Cardiac muscle cell (in vitro differentiated cells and primary cell): ENCODE measurements around the gene PRKAR1B. TPM values are rescaled to one million over a fixed set of nuclear protein-coding genes. Genes with fewer than 3 reads are reported as not detected.

Experiments used
- DNase-seq, 2 donors: peaks; one replicate each; pipeline versions ENCODE4 v3.0.0 to v3.0.0-alpha.2; 2010 to 2017; ENCODE audit warnings: low read depth in 1 of 2, low spot score in 1 of 2
- H3K27ac ChIP-seq: fragments of 200-600 bp; sonication (generic); 2 replicates; pipeline ENCODE4 v1.5.1; 2016
- H3K27me3 ChIP-seq: fragments of 200-600 bp; sonication (generic); 2 replicates; pipeline ENCODE4 v1.6.0; 2016; ENCODE audit warnings: control low read depth
- H3K36me3 ChIP-seq: fragments of 200-600 bp; sonication (generic); 2 replicates; pipeline ENCODE4 v1.5.1; 2016; ENCODE audit warnings: control low read depth
- H3K4me1 ChIP-seq: fragments of 200-600 bp; sonication (generic); 2 replicates; pipeline ENCODE4 v1.8.1; 2017; ENCODE audit warnings: low read depth, mild to moderate bottlenecking, mixed run types
- H3K4me3 ChIP-seq: fragments of 200-600 bp; sonication (generic); 2 replicates; pipeline ENCODE4 v1.5.1; 2016; ENCODE audit warnings: mild to moderate bottlenecking
- H3K9me3 ChIP-seq: fragments of 200-600 bp; sonication (generic); 2 replicates; pipeline ENCODE4 v1.5.1; 2017; ENCODE audit warnings: low read depth, mild to moderate bottlenecking, control low read depth
- CTCF ChIP-seq: IDR thresholded peaks from 2 replicates; pipeline ENCODE4 v1.5.1; 2012; ENCODE audit warnings: low read depth, mild to moderate bottlenecking, low read length
- polyA plus RNA-seq: library from polyadenylated mRNA; unstranded; fragments of >200 nt; fragmentation: Nextera tagmentation; extraction: Ambion mirVana; gene quantifications from 2 replicates; pipeline ENCODE4 v1.2.1, GENCODE V29; 2016
- total RNA-seq: library from RNA; depleted of rRNA; stranded (reverse); fragments of >200 nt; gene quantifications from 2 replicates; pipeline ENCODE4 v1.2.3, GENCODE V29; 2016

PRKAR1B gene
- total and polyA plus RNA-seq, 2 experiments from 2014 or later = 32.8 to 40.2 TPM

GRCh38 chr7:550881-551614, 176.0 kb downstream of the PRKAR1B start:
- H3K4me3 ChIP-seq = no peak overlapping the region
- H3K4me1 ChIP-seq = no peaks in the 10 kb centered on the region
- H3K27ac ChIP-seq = no peak overlapping the region
- H3K27me3 ChIP-seq = no peaks in the 10 kb centered on the region
- no peaks in the 10 kb centered on the region for H3K36me3 ChIP-seq
- DNase-seq = no peak
- no peaks in the 10 kb centered on the region for H3K9me3 ChIP-seq
- TF ChIP-seq CTCF = no peak

- Histone ChIP-seq H3K4me1 (no peaks in the 10 kb centered on the region), H3K4me3 (no peak overlapping the region), H3K27me3 (no peaks in the 10 kb centered on the region), H3K9me3 (no peaks in the 10 kb centered on the region), H3K27ac (no peak overlapping the region), H3K36me3 (no peaks in the 10 kb centered on the region)
- DNase-seq = no peak
- no peak for TF ChIP-seq CTCF
These were observed 177.0 kb downstream of the PRKAR1B start for GRCh38 chr7:549891-550625.

- TF ChIP-seq CTCF = no peak
- DNase-seq = no peak
- no peaks in the 10 kb centered on the region for H3K4me1 ChIP-seq
These were observed 177.8 kb downstream of the PRKAR1B start for GRCh38 chr7:549066-549890.

GRCh38 chr7:548401-548800, 178.7 kb downstream of the PRKAR1B start:
- DNase-seq = no peak
- no peaks in the 10 kb centered on the region for H3K36me3 ChIP-seq
- H3K9me3 ChIP-seq = no peaks in the 10 kb centered on the region
- H3K4me1 ChIP-seq = no peaks in the 10 kb centered on the region
- TF ChIP-seq CTCF = no peak
- no peak overlapping the region for H3K4me3 ChIP-seq
- no peak overlapping the region for H3K27ac ChIP-seq
- H3K27me3 ChIP-seq = no peaks in the 10 kb centered on the region

More at GRCh38 chr7:549066-549890, 177.8 kb downstream of the PRKAR1B start:
- Histone ChIP-seq H3K36me3 (no peaks in the 10 kb centered on the region), H3K9me3 (no peaks in the 10 kb centered on the region), H3K27me3 (no peaks in the 10 kb centered on the region), H3K27ac (no peak overlapping the region), H3K4me3 (no peak overlapping the region)

GRCh38 chr7:545470-545869, 181.6 kb downstream of the PRKAR1B start:
- Histone ChIP-seq H3K9me3 (no peaks in the 10 kb centered on the region), H3K27ac (no peak overlapping the region), H3K27me3 (no peaks in the 10 kb centered on the region), H3K4me3 (no peak overlapping the region), H3K36me3 (no peaks in the 10 kb centered on the region), H3K4me1 (no peaks in the 10 kb centered on the region)
- no peak for DNase-seq
- no peak for TF ChIP-seq CTCF
